Tibial artery (tissue), 4 donors: ENCODE measurements around the gene GNAS.

Source experiments
- DNase-seq, 2 donors: peaks; one replicate each; pipeline ENCODE4 v3.0.0-alpha.2; 2019
- H3K27ac ChIP-seq, 2 donors: fragments of 200-600 bp; sonication (generic) in 1 of 2; 1 replicate in 1 of 2; 2 replicates in 1 of 2; pipeline ENCODE4 v1.5.1; 2018 to 2019; ENCODE audit warnings: mild to moderate bottlenecking in 1 of 2
- H3K27me3 ChIP-seq, 2 donors: fragments of 200-600 bp; sonication (generic) in 1 of 2; one replicate each; pipeline versions ENCODE4 v1.5.1 to v1.6.0; 2016 to 2019
- H3K36me3 ChIP-seq, 3 donors: fragments of 200-600 bp; sonication (generic) in 2 of 3; one replicate each; pipeline ENCODE4 v1.5.1; 2016 to 2019; ENCODE audit warnings: mild to moderate bottlenecking in 2 of 3
- H3K4me1 ChIP-seq, 4 donors: fragments of 200-600 bp; sonication (generic) in 2 of 4; 1 replicate in 3 of 4; 2 replicates in 1 of 4; pipeline ENCODE4 v1.5.1; 2016 to 2019
- H3K4me3 ChIP-seq, 2 donors: fragments of 200-600 bp; sonication (generic) in 1 of 2; 1 replicate in 1 of 2; 2 replicates in 1 of 2; pipeline ENCODE4 v1.5.1; 2018 to 2019; ENCODE audit warnings: mild to moderate bottlenecking in 2 of 2
- H3K9me3 ChIP-seq, 3 donors: fragments of 200-600 bp; sonication (generic) in 1 of 3; one replicate each; pipeline ENCODE4 v1.5.1; 2016 to 2019
- intact Hi-C: fragments of 100-400 bp; cut with DNase I; formaldehyde crosslinking; loops from one replicate; pipeline ENCODE4 v1.15.0; 2023; ENCODE audit warnings: low total_unique reads
- TF ChIP-seq, protein P1 (sequence below), 2 experiments: fragments of 200-600 bp in 1 of 2; fragments of 450-650 bp in 1 of 2; IDR thresholded peaks; one replicate each; pipeline ENCODE4 v1.5.1; 2017 to 2019; ENCODE audit warnings: antibody characterized with exemption in 2 of 2, mild to moderate bottlenecking in 1 of 2, moderate library complexity in 1 of 2

Gene GNAS

DNA sequence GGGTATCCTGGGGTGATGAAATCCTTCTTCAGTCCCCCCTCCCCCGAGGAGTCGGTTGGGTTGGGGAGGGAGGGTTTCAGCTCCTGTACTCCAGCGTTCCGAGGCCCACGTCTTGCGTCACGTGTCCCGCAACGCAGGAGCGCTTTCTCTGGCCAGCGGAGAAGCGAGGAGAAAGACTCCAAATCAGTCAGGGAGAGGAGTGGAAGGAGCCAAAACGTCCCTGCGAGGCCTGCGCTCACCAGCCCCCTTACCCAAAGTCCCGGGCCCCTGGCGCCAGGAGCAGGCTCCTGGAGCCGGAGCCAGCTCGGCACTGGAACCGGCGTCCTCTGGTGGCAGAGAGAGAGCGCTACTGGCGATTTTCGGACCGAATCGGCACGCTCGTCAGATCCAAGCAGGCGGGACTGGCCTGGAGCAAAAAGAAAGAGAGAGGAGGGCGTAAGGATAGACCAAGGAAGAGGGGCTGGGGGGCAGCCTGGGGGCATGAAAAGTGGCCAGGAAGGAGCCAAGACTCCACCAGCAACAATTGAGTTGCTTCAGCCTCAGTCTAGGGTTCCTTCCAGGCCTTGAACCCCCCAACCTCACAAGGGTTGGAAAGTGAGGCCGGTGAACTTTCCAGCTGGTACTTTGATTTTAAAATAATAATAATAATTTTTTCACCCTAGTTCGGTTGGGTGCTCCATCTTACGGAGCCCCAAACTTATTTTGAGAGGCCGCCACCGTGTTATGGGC lies at the start of gene GNAS:
Gene GNAS, plus strand, starts transcription at position 174 of the 729 bp plus-strand sequence.
- no peak for DNase-seq
- Histone ChIP-seq H3K27ac (no peak within 1 kb of the TSS), H3K27me3 (peaks cover 0 to 90% of the 10 kb centered on the region in 2 donors), H3K4me3 (peak within 1 kb of the TSS; percentile 21 to 48), H3K9me3 (no peaks in the 10 kb centered on the region), H3K36me3 (no peaks in the 10 kb centered on the region), H3K4me1 (peaks cover 0 to 32% (median 21%) of the 10 kb centered on the region in 4 donors)
- TF ChIP-seq, protein P1, sequence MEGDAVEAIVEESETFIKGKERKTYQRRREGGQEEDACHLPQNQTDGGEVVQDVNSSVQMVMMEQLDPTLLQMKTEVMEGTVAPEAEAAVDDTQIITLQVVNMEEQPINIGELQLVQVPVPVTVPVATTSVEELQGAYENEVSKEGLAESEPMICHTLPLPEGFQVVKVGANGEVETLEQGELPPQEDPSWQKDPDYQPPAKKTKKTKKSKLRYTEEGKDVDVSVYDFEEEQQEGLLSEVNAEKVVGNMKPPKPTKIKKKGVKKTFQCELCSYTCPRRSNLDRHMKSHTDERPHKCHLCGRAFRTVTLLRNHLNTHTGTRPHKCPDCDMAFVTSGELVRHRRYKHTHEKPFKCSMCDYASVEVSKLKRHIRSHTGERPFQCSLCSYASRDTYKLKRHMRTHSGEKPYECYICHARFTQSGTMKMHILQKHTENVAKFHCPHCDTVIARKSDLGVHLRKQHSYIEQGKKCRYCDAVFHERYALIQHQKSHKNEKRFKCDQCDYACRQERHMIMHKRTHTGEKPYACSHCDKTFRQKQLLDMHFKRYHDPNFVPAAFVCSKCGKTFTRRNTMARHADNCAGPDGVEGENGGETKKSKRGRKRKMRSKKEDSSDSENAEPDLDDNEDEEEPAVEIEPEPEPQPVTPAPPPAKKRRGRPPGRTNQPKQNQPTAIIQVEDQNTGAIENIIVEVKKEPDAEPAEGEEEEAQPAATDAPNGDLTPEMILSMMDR (IDR thresholded peaks at IDR 0.05) = peak; percentile 33 to 38
- intact Hi-C loops = no loop called here

DNA sequence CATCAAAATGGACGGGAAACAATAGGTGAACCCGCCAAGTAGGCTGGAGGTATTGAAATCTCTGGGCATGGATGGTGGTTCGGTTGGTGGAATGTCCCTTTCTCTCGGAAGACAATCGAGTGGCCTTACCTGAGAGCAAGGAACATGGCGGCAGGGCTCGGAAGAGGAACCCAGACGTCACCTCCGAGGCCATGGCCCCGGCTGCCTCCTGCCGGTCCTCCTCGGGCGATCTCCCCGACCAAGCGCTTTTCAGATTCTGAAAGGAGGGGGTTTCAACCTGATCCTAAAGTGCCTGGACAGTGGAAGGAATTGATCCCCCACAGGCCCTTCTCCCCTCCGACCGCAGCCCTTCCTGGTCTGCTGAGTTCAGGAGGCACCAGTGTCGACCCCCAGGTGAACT lies 49.0 kb upstream of the GNAS start:
- intact Hi-C loops = no loop called here
- Histone ChIP-seq H3K4me3 (no peak overlapping the region), H3K36me3 (no peaks in the 10 kb centered on the region), H3K4me1 (no peaks in the 10 kb centered on the region), H3K27ac (no peak overlapping the region), H3K9me3 (no peaks in the 10 kb centered on the region), H3K27me3 (peaks cover 0 to 31% of the 10 kb centered on the region in 2 donors)
- no peak for DNase-seq
- TF ChIP-seq, protein P1 (IDR thresholded peaks at IDR 0.05) = no peak

DNA sequence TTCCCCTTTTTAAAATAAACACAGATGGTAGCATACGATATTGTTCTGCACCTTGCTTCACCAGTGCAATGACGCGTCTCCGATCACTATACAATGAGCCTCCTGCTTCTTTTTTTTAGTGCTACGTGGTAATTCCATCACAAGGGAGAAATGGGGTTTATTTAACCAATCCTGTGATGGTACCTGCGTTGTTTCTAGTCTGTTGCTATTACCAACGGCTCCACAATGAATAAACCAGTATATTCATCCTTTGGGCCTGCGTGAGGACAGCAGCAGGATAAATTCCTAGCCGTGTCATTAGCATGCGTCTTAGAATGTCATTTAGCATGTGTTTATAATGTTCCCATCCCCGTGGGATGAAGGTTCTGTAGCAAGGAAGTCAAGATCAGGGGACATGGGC lies 44.7 kb upstream of the GNAS start:
- intact Hi-C loops = no loop called here
- H3K9me3 ChIP-seq = no peaks in the 10 kb centered on the region
- H3K27ac ChIP-seq = no peak overlapping the region
- H3K36me3 ChIP-seq = no peaks in the 10 kb centered on the region
- no peaks in the 10 kb centered on the region for H3K4me1 ChIP-seq
- no peak overlapping the region for H3K4me3 ChIP-seq
- no peak for DNase-seq
- peaks cover 0 to 38% of the 10 kb centered on the region in 2 donors for H3K27me3 ChIP-seq
- TF ChIP-seq, protein P1 (IDR thresholded peaks at IDR 0.05) = no peak

DNA sequence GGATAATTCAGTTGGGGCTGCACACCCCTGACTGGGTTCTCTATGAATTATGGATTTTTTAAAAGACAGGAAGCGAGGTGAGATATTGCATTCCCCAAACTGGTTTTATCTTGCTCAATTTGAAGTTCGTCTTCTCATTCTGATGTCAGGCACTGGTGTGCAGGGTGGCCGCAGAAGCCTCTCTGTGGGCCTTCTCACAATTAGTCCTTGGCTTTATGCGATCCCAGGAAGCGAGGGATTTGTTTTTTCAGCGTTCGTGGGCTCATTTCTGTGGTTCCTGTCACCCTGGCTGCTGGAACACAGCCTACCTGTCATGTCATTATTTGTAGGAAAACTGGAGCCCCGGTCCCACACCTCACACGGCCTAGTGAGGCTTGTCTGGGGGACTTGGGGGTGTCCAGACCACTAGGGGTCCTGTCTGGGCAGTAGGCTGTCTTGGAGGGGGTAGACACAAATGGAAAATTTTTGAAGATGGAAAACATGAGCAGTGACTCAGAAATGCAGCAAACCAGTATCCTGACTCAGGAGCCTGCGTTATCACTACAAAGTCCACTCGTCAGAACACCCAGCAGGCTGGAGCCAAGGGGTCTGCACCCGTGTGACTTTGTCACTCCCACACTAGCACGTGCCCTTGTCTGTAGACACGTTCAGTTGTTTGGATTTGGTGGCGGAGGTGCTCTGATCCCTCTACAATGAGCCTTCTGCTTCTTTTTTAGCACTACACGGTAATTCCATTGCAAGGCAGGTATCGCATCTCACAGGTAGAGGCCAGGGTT lies 44.1 kb upstream of the GNAS start:
- TF ChIP-seq, protein P1 (IDR thresholded peaks at IDR 0.05) = no peak
- Histone ChIP-seq H3K4me3 (no peak overlapping the region), H3K4me1 (no peaks in the 10 kb centered on the region), H3K27ac (no peak overlapping the region), H3K9me3 (no peaks in the 10 kb centered on the region), H3K27me3 (peaks cover 0 to 39% of the 10 kb centered on the region in 2 donors), H3K36me3 (no peaks in the 10 kb centered on the region)
- DNase-seq = no peak
- intact Hi-C loops = no loop called here

DNA sequence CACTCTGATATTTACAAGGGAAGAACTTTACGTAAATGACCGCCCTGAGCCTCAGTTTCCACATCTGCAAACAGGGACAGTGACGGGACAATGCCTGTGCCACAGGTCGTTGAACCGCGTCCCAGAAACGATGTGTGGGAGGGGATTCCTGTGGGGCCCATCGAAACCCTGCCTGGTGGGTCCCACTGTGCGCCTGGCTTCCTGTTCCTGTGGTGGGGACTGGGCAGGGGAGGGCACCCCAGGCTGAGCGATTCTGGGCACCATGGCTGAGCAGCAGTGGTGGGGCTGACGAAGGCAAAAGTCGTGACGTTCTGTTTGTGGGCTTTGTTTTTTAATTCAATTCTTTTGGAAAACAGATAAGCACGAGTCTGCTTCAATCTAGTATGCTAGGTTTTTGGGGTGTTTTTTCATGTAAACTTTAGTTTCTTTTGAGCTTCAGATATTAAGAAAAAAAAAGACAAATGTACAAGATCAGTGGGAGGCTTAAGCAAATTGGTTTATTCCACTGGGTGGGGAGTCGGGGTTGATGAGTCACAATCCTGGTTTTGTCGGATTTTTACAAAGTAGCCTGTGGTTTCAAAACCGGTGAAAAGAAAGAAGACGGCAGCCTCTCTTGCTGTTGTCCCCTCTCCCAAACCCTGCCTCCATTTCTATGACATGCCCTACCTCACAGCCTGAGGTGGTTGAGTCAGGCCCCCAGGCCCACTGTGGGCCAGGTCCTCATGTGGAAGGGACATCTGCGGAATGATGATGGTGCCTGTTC lies 42.2 kb upstream of the GNAS start:
- no peak for DNase-seq
- Histone ChIP-seq H3K4me1 (no peaks in the 10 kb centered on the region), H3K4me3 (no peak overlapping the region), H3K27ac (no peak overlapping the region), H3K9me3 (no peaks in the 10 kb centered on the region), H3K36me3 (no peaks in the 10 kb centered on the region), H3K27me3 (peaks cover 0 to 26% of the 10 kb centered on the region in 2 donors)
- intact Hi-C loops = no loop called here
- TF ChIP-seq, protein P1 (IDR thresholded peaks at IDR 0.05) = no peak
